Prostate gland (tissue), 2 donors: Measurements from ENCODE around the gene RNPEP. TPM values are rescaled to one million over a fixed set of nuclear protein-coding genes. Genes with fewer than 3 reads are reported as not detected.

Source experiments
- DNase-seq: peaks from one replicate; pipeline ENCODE4 v3.0.0-alpha.2; 2019; ENCODE audit warnings: low spot score
- H3K27ac ChIP-seq, 2 donors: fragments of 200-600 bp; sonication (generic); 2 replicates each; pipeline ENCODE4 v1.5.1; 2017 to 2019
- H3K27me3 ChIP-seq: fragments of 200-600 bp; sonication (generic); replicated peaks from 2 replicates; pipeline ENCODE4 v1.5.1; 2019; ENCODE audit not compliant: insufficient read depth
- H3K36me3 ChIP-seq, 2 donors: fragments of 200-600 bp; sonication (generic); 1 replicate in 1 of 2; 2 replicates in 1 of 2; pipeline versions ENCODE4 v1.5.1 to v1.8.1; 2017 to 2019
- H3K4me1 ChIP-seq: fragments of 200-600 bp; sonication (generic); replicated peaks from 2 replicates; pipeline ENCODE4 v1.5.1; 2019
- H3K4me3 ChIP-seq, 2 donors: fragments of 200-600 bp; sonication (generic); 2 replicates each; pipeline ENCODE4 v1.5.1; 2017 to 2019
- H3K9me3 ChIP-seq: fragments of 200-600 bp; sonication (generic); 2 replicates; pipeline ENCODE4 v1.5.1; 2017
- CTCF ChIP-seq, 4 experiments: fragments of 200-600 bp in 2 of 4; fragments of 450-650 bp in 2 of 4; sonication (generic) in 2 of 4; IDR thresholded peaks; 1 replicate in 3 of 4; 2 replicates in 1 of 4; pipeline ENCODE4 v1.5.1; 2016 to 2019; ENCODE audit warnings: antibody characterized with exemption in 4 of 4, mild to moderate bottlenecking in 2 of 4, moderate library complexity in 2 of 4
- POLR2A ChIP-seq: fragments of 450-650 bp; IDR thresholded peaks from one replicate; pipeline ENCODE4 v1.6.1; 2016; ENCODE audit warnings: antibody characterized with exemption, mild to moderate bottlenecking
- POLR2AphosphoS5 ChIP-seq: sonication (generic); formaldehyde crosslinking; IDR thresholded peaks from one replicate; pipeline ENCODE4 v1.6.1; 2017; ENCODE audit warnings: antibody characterized with exemption
- WGBS: methylation state at CpG from one replicate; pipeline ENCODE4 v1.1.5; 2018; 5-methylcytosine and 5-hydroxymethylcytosine counted together
- intact Hi-C: fragments of 100-400 bp; cut with DNase I; formaldehyde crosslinking; loops from one replicate; pipeline ENCODE4 v1.14.2; 2022
- total RNA-seq, 2 donors: library from RNA; depleted of rRNA; stranded (reverse); fragments of >200 nt; gene quantifications; one replicate each; pipeline ENCODE4 v1.1.0, GENCODE V29; 2016

Gene RNPEP
- total RNA-seq, 2 donors from 2014 or later: 70.4 to 104 TPM

- Histone ChIP-seq H3K4me3 (no peak overlapping the region), H3K27me3 (no peaks in the 10 kb centered on the region), H3K9me3 (no peaks in the 10 kb centered on the region), H3K4me1 (no peaks in the 10 kb centered on the region), H3K36me3 (peaks cover under 1 to 12% of the 10 kb centered on the region in 2 donors), H3K27ac (no peak overlapping the region)
- intact Hi-C loops: no loop called here
- 100% methylated on average over 2 of the region's 2 CpGs for WGBS
- no peak for DNase-seq
- no peak for TF ChIP-seq POLR2A
- no peak for TF ChIP-seq POLR2AphosphoS5
- TF ChIP-seq CTCF (IDR thresholded peaks at IDR 0.05): no peak
Measured at GRCh38 chr1:201985355-201985754, 2.9 kb downstream of the RNPEP start.

- 61% methylated on average over 7 of the region's 7 CpGs for WGBS
- H3K9me3 ChIP-seq: no peaks in the 10 kb centered on the region
- no peak overlapping the region for H3K27ac ChIP-seq
- TF ChIP-seq POLR2A (no peak), CTCF (IDR thresholded peaks at IDR 0.05) (no peak), POLR2AphosphoS5 (no peak)
- H3K36me3 ChIP-seq: peaks cover 10 to 20% of the 10 kb centered on the region in 2 donors
- intact Hi-C loops: no loop called here
- DNase-seq: no peak
- no peak overlapping the region for H3K4me3 ChIP-seq
- no peaks in the 10 kb centered on the region for H3K27me3 ChIP-seq
- H3K4me1 ChIP-seq: no peaks in the 10 kb centered on the region
Measured at GRCh38 chr1:201988601-201989000, 6.2 kb downstream of the RNPEP start.

- no peak for TF ChIP-seq POLR2A
- no peak for TF ChIP-seq CTCF (IDR thresholded peaks at IDR 0.05)
- no peak for TF ChIP-seq POLR2AphosphoS5
- Histone ChIP-seq H3K27ac (no peak overlapping the region), H3K4me3 (no peak overlapping the region), H3K36me3 (peaks cover 10 to 20% of the 10 kb centered on the region in 2 donors), H3K4me1 (no peaks in the 10 kb centered on the region), H3K9me3 (no peaks in the 10 kb centered on the region), H3K27me3 (no peaks in the 10 kb centered on the region)
- no peak for DNase-seq
- 92% methylated on average over 10 of the region's 10 CpGs for WGBS
- intact Hi-C loops: no loop called here
Measured at GRCh38 chr1:201989354-201990128, 7.1 kb downstream of the RNPEP start.

- no peaks in the 10 kb centered on the region for H3K27me3 ChIP-seq
- intact Hi-C loops: no loop called here
- WGBS: 65% methylated on average over 6 of the region's 6 CpGs
Measured at GRCh38 chr1:201990427-201990826, 8.0 kb downstream of the RNPEP start.

More at GRCh38 chr1:201990427-201990826, 8.0 kb downstream of the RNPEP start:
- Histone ChIP-seq H3K4me3 (no peak overlapping the region), H3K36me3 (peaks cover 10 to 20% of the 10 kb centered on the region in 2 donors), H3K4me1 (no peaks in the 10 kb centered on the region), H3K27ac (no peak overlapping the region), H3K9me3 (no peaks in the 10 kb centered on the region)
- no peak for TF ChIP-seq CTCF (IDR thresholded peaks at IDR 0.05)
- TF ChIP-seq POLR2AphosphoS5: no peak
- TF ChIP-seq POLR2A: no peak
- DNase-seq: no peak
